Tibial nerve (tissue), 4 donors: ENCODE data around the gene GLRA1. TPM values are rescaled to one million over a fixed set of nuclear protein-coding genes. Genes with fewer than 3 reads are reported as not detected.

ENCODE experiments used
- DNase-seq, 2 donors: peaks; one replicate each; pipeline ENCODE4 v3.0.0-alpha.2; 2019; ENCODE audit warnings: low spot score in 2 of 2
- H3K27ac ChIP-seq, 4 donors: fragments of 200-600 bp; sonication (generic) in 3 of 4; one replicate each; pipeline ENCODE4 v1.5.1; 2017 to 2019; ENCODE audit warnings: mild to moderate bottlenecking in 1 of 4
- H3K27me3 ChIP-seq, 2 donors: fragments of 200-600 bp; sonication (generic) in 1 of 2; one replicate each; pipeline versions ENCODE4 v1.5.1 to v1.6.0; 2017 to 2019
- H3K36me3 ChIP-seq, 3 donors: fragments of 200-600 bp; sonication (generic); one replicate each; pipeline ENCODE4 v1.5.1; 2018 to 2019
- H3K4me1 ChIP-seq, 4 donors: fragments of 200-600 bp; sonication (generic) in 3 of 4; one replicate each; pipeline ENCODE4 v1.5.1; 2017 to 2019
- H3K4me3 ChIP-seq, 4 donors: fragments of 200-600 bp; sonication (generic) in 3 of 4; one replicate each; pipeline ENCODE4 v1.5.1; 2017 to 2019; ENCODE audit warnings: mild to moderate bottlenecking in 1 of 4, moderate library complexity in 1 of 4
- H3K9me3 ChIP-seq, 4 donors: fragments of 200-600 bp; sonication (generic) in 3 of 4; one replicate each; pipeline ENCODE4 v1.5.1; 2017 to 2019
- EP300 ChIP-seq, 2 donors: sonication (generic); formaldehyde crosslinking; IDR thresholded peaks; one replicate each; pipeline ENCODE4 v1.6.1; 2017; ENCODE audit warnings: antibody characterized with exemption in 2 of 2, mild to moderate bottlenecking in 1 of 2
- POLR2A ChIP-seq, 2 donors: fragments of 450-650 bp; IDR thresholded peaks; one replicate each; pipeline ENCODE4 v1.6.1; 2017; ENCODE audit warnings: antibody characterized with exemption in 2 of 2, mild to moderate bottlenecking in 2 of 2, moderate library complexity in 2 of 2
- WGBS, 2 donors: methylation state at CpG; one replicate each; pipeline ENCODE4 v1.1.5; 2018; 5-methylcytosine and 5-hydroxymethylcytosine counted together
- total RNA-seq, 4 donors: library from RNA; depleted of rRNA; stranded (reverse); fragments of >200 nt; gene quantifications; one replicate each; pipeline ENCODE4 v1.1.0, GENCODE V29; 2016
- TF ChIP-seq, protein P1 (sequence below), 5 experiments: fragments of 200-600 bp in 3 of 5; fragments of 450-650 bp in 2 of 5; sonication (generic) in 3 of 5; IDR thresholded peaks; one replicate each; pipeline ENCODE4 v1.5.1; 2016 to 2019; ENCODE audit warnings: antibody characterized with exemption in 5 of 5, mild to moderate bottlenecking in 3 of 5, moderate library complexity in 2 of 5

GLRA1 gene
- total RNA-seq, result not detected

GRCh38 chr5:151924564-151925301 is at the start of gene GLRA1:
TSS of gene GLRA1 (minus strand) at chr5:151924851. CDS start at chr5:151924549, 302 bp downstream.
- 5 to 7% methylated on average over 42 to 44 of the region's 44 CpGs for WGBS, 2 donors
- Histone ChIP-seq H3K27me3 (peaks cover 0 to 10% of the 10 kb centered on the region in 2 donors), H3K4me3 (no peak within 1 kb of the TSS), H3K27ac (no peak within 1 kb of the TSS), H3K9me3 (peaks cover 0 to 6% (median 0%) of the 10 kb centered on the region in 4 donors), H3K36me3 (no peaks in the 10 kb centered on the region), H3K4me1 (no peaks in the 10 kb centered on the region)
- TF ChIP-seq, protein P1, sequence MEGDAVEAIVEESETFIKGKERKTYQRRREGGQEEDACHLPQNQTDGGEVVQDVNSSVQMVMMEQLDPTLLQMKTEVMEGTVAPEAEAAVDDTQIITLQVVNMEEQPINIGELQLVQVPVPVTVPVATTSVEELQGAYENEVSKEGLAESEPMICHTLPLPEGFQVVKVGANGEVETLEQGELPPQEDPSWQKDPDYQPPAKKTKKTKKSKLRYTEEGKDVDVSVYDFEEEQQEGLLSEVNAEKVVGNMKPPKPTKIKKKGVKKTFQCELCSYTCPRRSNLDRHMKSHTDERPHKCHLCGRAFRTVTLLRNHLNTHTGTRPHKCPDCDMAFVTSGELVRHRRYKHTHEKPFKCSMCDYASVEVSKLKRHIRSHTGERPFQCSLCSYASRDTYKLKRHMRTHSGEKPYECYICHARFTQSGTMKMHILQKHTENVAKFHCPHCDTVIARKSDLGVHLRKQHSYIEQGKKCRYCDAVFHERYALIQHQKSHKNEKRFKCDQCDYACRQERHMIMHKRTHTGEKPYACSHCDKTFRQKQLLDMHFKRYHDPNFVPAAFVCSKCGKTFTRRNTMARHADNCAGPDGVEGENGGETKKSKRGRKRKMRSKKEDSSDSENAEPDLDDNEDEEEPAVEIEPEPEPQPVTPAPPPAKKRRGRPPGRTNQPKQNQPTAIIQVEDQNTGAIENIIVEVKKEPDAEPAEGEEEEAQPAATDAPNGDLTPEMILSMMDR (IDR thresholded peaks at IDR 0.05), result no peak
- no peak for TF ChIP-seq EP300 (IDR thresholded peaks at IDR 0.05)
- TF ChIP-seq POLR2A (IDR thresholded peaks at IDR 0.05), result no peak
- peak in 1 of 2 donors; percentile 31 for DNase-seq

DNA sequence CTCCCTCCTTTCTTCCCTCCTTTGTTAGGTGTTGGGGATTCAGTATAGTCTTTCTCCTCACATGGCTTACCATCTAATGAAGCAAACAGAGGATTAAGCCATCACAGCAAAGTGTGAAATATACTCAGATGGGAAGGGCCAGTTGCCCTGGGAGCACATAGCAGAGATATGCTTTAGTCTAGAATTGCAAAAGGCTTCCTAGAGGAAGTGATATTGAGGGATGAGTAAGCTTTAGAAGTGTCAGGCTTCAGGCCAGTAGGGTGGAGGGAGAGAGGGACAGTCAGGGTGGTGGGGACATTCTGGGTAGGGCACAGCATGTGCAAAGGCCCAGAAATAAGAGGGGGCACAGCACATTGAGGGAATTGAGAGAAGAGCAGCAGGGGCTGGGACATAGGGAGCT is 46.2 kb upstream of the GLRA1 start:
- H3K36me3 ChIP-seq, result no peaks in the 10 kb centered on the region
- no peak overlapping the region for H3K4me3 ChIP-seq
- no peaks in the 10 kb centered on the region for H3K4me1 ChIP-seq
- H3K27ac ChIP-seq, result no peak overlapping the region
- TF ChIP-seq, protein P1 (IDR thresholded peaks at IDR 0.05), result no peak
- TF ChIP-seq EP300 (IDR thresholded peaks at IDR 0.05), result no peak
- TF ChIP-seq POLR2A (IDR thresholded peaks at IDR 0.05), result no peak
- no peaks in the 10 kb centered on the region for H3K27me3 ChIP-seq
- no peaks in the 10 kb centered on the region for H3K9me3 ChIP-seq
- DNase-seq, result no peak

- no peaks in the 10 kb centered on the region for H3K27me3 ChIP-seq
- no peak for DNase-seq
- no peak overlapping the region for H3K27ac ChIP-seq
- no peaks in the 10 kb centered on the region for H3K9me3 ChIP-seq
- no peaks in the 10 kb centered on the region for H3K4me1 ChIP-seq
- H3K36me3 ChIP-seq, result no peaks in the 10 kb centered on the region
- TF ChIP-seq EP300 (IDR thresholded peaks at IDR 0.05) (no peak), POLR2A (IDR thresholded peaks at IDR 0.05) (no peak)
- TF ChIP-seq, protein P1 (IDR thresholded peaks at IDR 0.05), result no peak
- no peak overlapping the region for H3K4me3 ChIP-seq
- 85 to 86% methylated on average over 6 of the region's 6 CpGs for WGBS, 2 donors
Measured at GRCh38 chr5:151967865-151968264, 43.2 kb upstream of the GLRA1 start.

GRCh38 chr5:151966046-151966445 is 41.4 kb upstream of the GLRA1 start:
- no peak overlapping the region for H3K4me3 ChIP-seq

GRCh38 chr5:151964471-151964870 is 39.8 kb upstream of the GLRA1 start:
- Histone ChIP-seq H3K27ac (no peak overlapping the region), H3K27me3 (no peaks in the 10 kb centered on the region), H3K9me3 (no peaks in the 10 kb centered on the region), H3K36me3 (no peaks in the 10 kb centered on the region), H3K4me1 (no peaks in the 10 kb centered on the region), H3K4me3 (no peak overlapping the region)
- WGBS, 2 donors, result 53 to 65% methylated on average over 4 of the region's 4 CpGs
- TF ChIP-seq POLR2A (IDR thresholded peaks at IDR 0.05), result no peak
- TF ChIP-seq, protein P1 (IDR thresholded peaks at IDR 0.05), result no peak
- TF ChIP-seq EP300 (IDR thresholded peaks at IDR 0.05), result no peak
- no peak for DNase-seq

More at GRCh38 chr5:151966046-151966445, 41.4 kb upstream of the GLRA1 start:
- Histone ChIP-seq H3K9me3 (no peaks in the 10 kb centered on the region), H3K4me1 (no peaks in the 10 kb centered on the region), H3K27ac (no peak overlapping the region), H3K27me3 (no peaks in the 10 kb centered on the region), H3K36me3 (no peaks in the 10 kb centered on the region)
- DNase-seq, result no peak
- TF ChIP-seq POLR2A (IDR thresholded peaks at IDR 0.05) (no peak), EP300 (IDR thresholded peaks at IDR 0.05) (no peak)
- TF ChIP-seq, protein P1 (IDR thresholded peaks at IDR 0.05), result no peak
- 91 to 94% methylated on average over 1 of the region's 1 CpG for WGBS, 2 donors
